ENCODE results near the gene ATG7. TPM values are rescaled to one million over a fixed set of nuclear protein-coding genes. Genes with fewer than 3 reads are reported as not detected.

ATG7 gene
- total and polyA plus RNA-seq, 10 of the 15 experiments (the other 5 are each of a cell fraction or from before 2014, with no cell fraction given) = 13.5 to 49.5 (median 26.4) TPM

GRCh38 chr3:11288786-11289637 is 16.8 kb downstream of the ATG7 start:
- Histone ChIP-seq H3K9me3 (replicated peaks; ENCODE audit: control insufficient read depth, insufficient read depth, low read length) (no peaks in the 10 kb centered on the region), H3K27me3 (replicated peaks in 1 of 2; ENCODE audit: control insufficient read depth in 2 of 2, insufficient read depth in 2 of 2, low read length in 1 of 2) (no peaks in the 10 kb centered on the region), H3K9ac (ENCODE audit: control insufficient read depth, insufficient read depth, low read length) (peak overlapping the region; percentile 51), H3K4me2 (ENCODE audit: control insufficient read depth, insufficient read depth) (peak overlapping the region; percentile 95), H2AFZ (ENCODE audit: control insufficient read depth, low read depth, low read length) (peak overlapping the region; percentile 61), H3K79me2 (ENCODE audit: control insufficient read depth, insufficient read depth, low read length) (peaks cover 2% of the 10 kb centered on the region), H3K36me3 (ENCODE audit: control insufficient read depth in 2 of 2, insufficient read depth in 2 of 2, low read length in 1 of 2) (peaks cover 0 to 2% of the 10 kb centered on the region in 2 experiments; a peak in 1 of 4 replicates), H3K4me3 (peak overlapping the region; percentile 30; the same call in 1 of the 2 replicates), H3K4me1 (ENCODE audit: control insufficient read depth, insufficient read depth, low read length) (peaks cover 36% of the 10 kb centered on the region), H3K27ac (ENCODE audit: control insufficient read depth, insufficient read depth) (peak overlapping the region; percentile 91), H4K20me1 (ENCODE audit: control insufficient read depth, insufficient read depth) (no peaks in the 10 kb centered on the region)
- ChIA-PET CTCF (interaction anchor here (0.7 to 5.2 kb wide), 11 partner anchors 7 to 362 kb away, joined by 3 to 32 read pairs (median 4); partner anchors contain the start of genes ATG7 and VGLL4), RAD21 (ENCODE audit: unreplicated experiment) (interaction anchor here (0.7 to 3.4 kb wide), 12 partner anchors 8 to 1301 kb away, joined by 3 to 38 read pairs (median 4); partner anchors contain the start of genes ATG7 and VGLL4), SMC1A (ENCODE audit: uncharacterized antibody, unreplicated experiment) (interaction anchor here (0.6 to 7.2 kb wide), 16 partner anchors 8 to 51 kb away, joined by 3 to 73 read pairs (median 6); partner anchors contain the start of gene ATG7), POLR2A (interaction anchor here (0.9 to 2.4 kb wide), 8 partner anchors 10 to 337 kb away, joined by 3 to 16 read pairs (median 7); partner anchors contain the start of gene ATG7)
- 0% methylated on average over 7 of the region's 7 CpGs for WGBS (ENCODE audit: insufficient coverage, insufficient replicate concordance, low lambda C conversion rate, missing lambda C conversion rate)
- no peak for FAIRE-seq
- peak; percentile 85 for ATAC-seq
- DNase-seq (ENCODE audit: low read depth, low spot score) = peak; percentile 71
- intact Hi-C loops (cut with micrococcal nuclease; ENCODE audit: unreplicated experiment) = loop anchor here (1.0 to 5.0 kb wide), 2 partner anchors 12 to 52 kb away; no protein-coding TSS in a partner anchor
- in situ Hi-C loops (cut with MboI) = no loop called here
- BruUV-seq (replicated peaks) = no TSS peak
- TF ChIP-seq E2F8 (IDR thresholded peaks at IDR 0.05; ENCODE audit: low read depth, partially characterized antibody) (no peak), BRCA1 (IDR thresholded peaks at IDR 0.05; ENCODE audit: low read depth, low read length) (no peak), EP300 (IDR thresholded peaks at IDR 0.05; ENCODE audit: borderline replicate concordance in 1 of 2, control insufficient read depth in 1 of 2, low read depth in 2 of 2, low read length in 2 of 2) (peak; percentile 50 to 57; a peak in 2 of 4 replicates), ZNF687 (IDR thresholded peaks at IDR 0.05) (peak; percentile 46; the same call in 1 of the 2 replicates), FOXM1 (IDR thresholded peaks at IDR 0.05; ENCODE audit: low read depth, low read length) (no peak; the same call in 1 of the 2 replicates), SMC3 (IDR thresholded peaks at IDR 0.05; ENCODE audit: borderline replicate concordance, low read length) (no peak), ZNF207 (IDR thresholded peaks at IDR 0.05; ENCODE audit: borderline replicate concordance) (no peak), BCLAF1 (IDR thresholded peaks at IDR 0.05) (0 out of 2 replicates have a peak, but pooled peaks have one; percentile 26), CBX3 (IDR thresholded peaks at IDR 0.05; ENCODE audit: borderline replicate concordance, low read depth) (no peak), ZNF274 (IDR thresholded peaks at IDR 0.05; ENCODE audit: insufficient read depth, insufficient read length) (no peak), EED (IDR thresholded peaks at IDR 0.05; ENCODE audit: low read depth) (peak; percentile 79)
